OCI-LY3 (cell line): ENCODE results near the gene COLEC11.

Experiments
- H2AFZ ChIP-seq: fragments of 200-600, 300-600 bp; shearing (Covaris generic); 2 replicates; pipeline ENCODE4 v1.6.0; 2014; ENCODE audit warnings: antibody characterized with exemption, low read depth, low read length
- H3K27ac ChIP-seq: fragments of 200-600, 300-600 bp; sonication (generic); 2 replicates; pipeline ENCODE4 v1.5.1; 2014; ENCODE audit warnings: mild to moderate bottlenecking, low read length, moderate library complexity, mixed read lengths
- H3K27me3 ChIP-seq: fragments of 200-600, 300-600 bp; sonication (generic); 2 replicates; pipeline ENCODE4 v1.6.1; 2014; ENCODE audit warnings: low read depth, low read length, mixed read lengths
- H3K36me3 ChIP-seq: fragments of 200-600, 300-600 bp; sonication (generic); replicated peaks from 2 replicates; pipeline ENCODE3; 2014; ENCODE audit warnings: low read depth, low read length, mixed read lengths
- H3K4me1 ChIP-seq: fragments of 300-600, 200-600 bp; sonication (generic); 2 replicates; pipeline ENCODE4 v1.6.1; 2014; ENCODE audit warnings: low read length, mixed read lengths
- H3K4me2 ChIP-seq: fragments of 200-600, 300-600 bp; sonication (generic); 2 replicates; pipeline ENCODE4 v1.6.1; 2014; ENCODE audit warnings: low read length, mixed read lengths
- H3K4me3 ChIP-seq: fragments of 300-600, 200-600 bp; sonication (generic); 2 replicates; pipeline ENCODE4 v1.5.1; 2014; ENCODE audit warnings: antibody characterized with exemption, mild to moderate bottlenecking, low read length, moderate library complexity
- H3K79me2 ChIP-seq: fragments of 300-600, 200-600 bp; shearing (Covaris generic); 2 replicates; pipeline ENCODE4 v1.6.1; 2014; ENCODE audit warnings: mild to moderate bottlenecking, low read length, mixed read lengths
- H3K9ac ChIP-seq: fragments of 300-600, 200-600 bp; shearing (Covaris generic); 2 replicates; pipeline ENCODE4 v1.6.0; 2014; ENCODE audit warnings: mild to moderate bottlenecking, low read length, moderate library complexity
- H3K9me3 ChIP-seq: fragments of 200-600, 300-600 bp; shearing (Covaris generic); 2 replicates; pipeline ENCODE4 v1.6.1; 2014; ENCODE audit warnings: low read length, mixed read lengths; ENCODE audit not compliant: insufficient read depth
- H4K20me1 ChIP-seq: fragments of 200-600, 300-600 bp; sonication (generic); 2 replicates; pipeline ENCODE4 v1.6.1; 2016; ENCODE audit warnings: low read length, mixed read lengths; ENCODE audit not compliant: insufficient read depth
- CTCF ChIP-seq: fragments of 200-600, 300-600 bp; sonication (generic); IDR thresholded peaks from 2 replicates; pipeline ENCODE4 v1.5.1; 2014; ENCODE audit warnings: antibody characterized with exemption, low read length, low read depth
- EZH2phosphoT487 ChIP-seq: fragments of 200-600 bp; shearing (Covaris generic); IDR thresholded peaks from 2 replicates; pipeline ENCODE4 v1.6.1; 2018; ENCODE audit warnings: antibody characterized with exemption, mixed run types, low read depth

Gene COLEC11

GRCh38 chr2:3626118-3626811 is 31.4 kb downstream of the COLEC11 start:
- TF ChIP-seq EZH2phosphoT487 (no peak), CTCF (no peak)
- Histone ChIP-seq H3K4me2 (no peak overlapping the region), H3K27ac (no peak overlapping the region), H3K79me2 (no peaks in the 10 kb centered on the region), H3K27me3 (no peaks in the 10 kb centered on the region), H3K4me1 (peaks cover 9% of the 10 kb centered on the region), H3K36me3 (no peaks in the 10 kb centered on the region), H3K9me3 (no peaks in the 10 kb centered on the region), H3K4me3 (no peak overlapping the region), H2AFZ (no peak overlapping the region), H3K9ac (no peak overlapping the region), H4K20me1 (no peaks in the 10 kb centered on the region)

- Histone ChIP-seq H4K20me1 (no peaks in the 10 kb centered on the region), H3K36me3 (no peaks in the 10 kb centered on the region), H3K27ac (no peak overlapping the region), H3K9me3 (no peaks in the 10 kb centered on the region), H3K27me3 (no peaks in the 10 kb centered on the region), H3K4me1 (peaks cover 9% of the 10 kb centered on the region), H3K79me2 (no peaks in the 10 kb centered on the region), H2AFZ (no peak overlapping the region), H3K9ac (no peak overlapping the region), H3K4me2 (no peak overlapping the region), H3K4me3 (no peak overlapping the region)
- TF ChIP-seq CTCF = no peak
- no peak for TF ChIP-seq EZH2phosphoT487
Observed at GRCh38 chr2:3626812-3627499, 32.0 kb downstream of the COLEC11 start.

GRCh38 chr2:3627500-3628100 is 32.7 kb downstream of the COLEC11 start:
- Histone ChIP-seq H3K36me3 (no peaks in the 10 kb centered on the region), H3K27ac (no peak overlapping the region), H4K20me1 (no peaks in the 10 kb centered on the region), H3K4me1 (peaks cover 9% of the 10 kb centered on the region), H3K79me2 (no peaks in the 10 kb centered on the region), H3K4me2 (no peak overlapping the region), H3K9me3 (no peaks in the 10 kb centered on the region), H3K4me3 (no peak overlapping the region), H3K9ac (no peak overlapping the region), H3K27me3 (no peaks in the 10 kb centered on the region), H2AFZ (no peak overlapping the region)
- TF ChIP-seq EZH2phosphoT487 = no peak

- no peak overlapping the region for H3K4me3 ChIP-seq
- H3K27ac ChIP-seq = no peak overlapping the region
- H4K20me1 ChIP-seq = no peaks in the 10 kb centered on the region
Observed at GRCh38 chr2:3628241-3628679, 33.3 kb downstream of the COLEC11 start.

More at GRCh38 chr2:3628241-3628679, 33.3 kb downstream of the COLEC11 start:
- Histone ChIP-seq H3K4me1 (peaks cover 9% of the 10 kb centered on the region), H3K79me2 (no peaks in the 10 kb centered on the region), H3K36me3 (no peaks in the 10 kb centered on the region), H3K9ac (no peak overlapping the region), H3K9me3 (no peaks in the 10 kb centered on the region), H3K27me3 (no peaks in the 10 kb centered on the region), H3K4me2 (no peak overlapping the region), H2AFZ (no peak overlapping the region)
- TF ChIP-seq CTCF (no peak), EZH2phosphoT487 (no peak)
